HG02852 (cell line): ENCODE results near the gene ITGA7.
A peak's percentile ranks its signal among the peaks of the same experiment; 100 is the strongest.

Source experiments
- ATAC-seq: cut with Tn5 transposase; IDR thresholded peaks from one replicate; pipeline ENCODE4 v1.9.1; 2021; ENCODE audit warnings: mild to moderate bottlenecking, moderate library complexity; ENCODE audit not compliant: unreplicated experiment

ITGA7 gene, protein sequence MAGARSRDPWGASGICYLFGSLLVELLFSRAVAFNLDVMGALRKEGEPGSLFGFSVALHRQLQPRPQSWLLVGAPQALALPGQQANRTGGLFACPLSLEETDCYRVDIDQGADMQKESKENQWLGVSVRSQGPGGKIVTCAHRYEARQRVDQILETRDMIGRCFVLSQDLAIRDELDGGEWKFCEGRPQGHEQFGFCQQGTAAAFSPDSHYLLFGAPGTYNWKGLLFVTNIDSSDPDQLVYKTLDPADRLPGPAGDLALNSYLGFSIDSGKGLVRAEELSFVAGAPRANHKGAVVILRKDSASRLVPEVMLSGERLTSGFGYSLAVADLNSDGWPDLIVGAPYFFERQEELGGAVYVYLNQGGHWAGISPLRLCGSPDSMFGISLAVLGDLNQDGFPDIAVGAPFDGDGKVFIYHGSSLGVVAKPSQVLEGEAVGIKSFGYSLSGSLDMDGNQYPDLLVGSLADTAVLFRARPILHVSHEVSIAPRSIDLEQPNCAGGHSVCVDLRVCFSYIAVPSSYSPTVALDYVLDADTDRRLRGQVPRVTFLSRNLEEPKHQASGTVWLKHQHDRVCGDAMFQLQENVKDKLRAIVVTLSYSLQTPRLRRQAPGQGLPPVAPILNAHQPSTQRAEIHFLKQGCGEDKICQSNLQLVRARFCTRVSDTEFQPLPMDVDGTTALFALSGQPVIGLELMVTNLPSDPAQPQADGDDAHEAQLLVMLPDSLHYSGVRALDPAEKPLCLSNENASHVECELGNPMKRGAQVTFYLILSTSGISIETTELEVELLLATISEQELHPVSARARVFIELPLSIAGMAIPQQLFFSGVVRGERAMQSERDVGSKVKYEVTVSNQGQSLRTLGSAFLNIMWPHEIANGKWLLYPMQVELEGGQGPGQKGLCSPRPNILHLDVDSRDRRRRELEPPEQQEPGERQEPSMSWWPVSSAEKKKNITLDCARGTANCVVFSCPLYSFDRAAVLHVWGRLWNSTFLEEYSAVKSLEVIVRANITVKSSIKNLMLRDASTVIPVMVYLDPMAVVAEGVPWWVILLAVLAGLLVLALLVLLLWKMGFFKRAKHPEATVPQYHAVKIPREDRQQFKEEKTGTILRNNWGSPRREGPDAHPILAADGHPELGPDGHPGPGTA

GRCh38 chr12:55707841-55708694 lies at the start of gene ITGA7:
ITGA7 (minus strand) TSS chr12:55707904; CDS start chr12:55707682, 222 bp downstream.
- ATAC-seq: peak; percentile 71

- ATAC-seq: no peak
Measured at GRCh38 chr12:55755246-55755645, 47.5 kb upstream of the ITGA7 start.

- ATAC-seq: no peak
Measured at GRCh38 chr12:55748230-55748993, 40.7 kb upstream of the ITGA7 start.

GRCh38 chr12:55746913-55747231 lies 39.2 kb upstream of the ITGA7 start:
- ATAC-seq: no peak

DNA sequence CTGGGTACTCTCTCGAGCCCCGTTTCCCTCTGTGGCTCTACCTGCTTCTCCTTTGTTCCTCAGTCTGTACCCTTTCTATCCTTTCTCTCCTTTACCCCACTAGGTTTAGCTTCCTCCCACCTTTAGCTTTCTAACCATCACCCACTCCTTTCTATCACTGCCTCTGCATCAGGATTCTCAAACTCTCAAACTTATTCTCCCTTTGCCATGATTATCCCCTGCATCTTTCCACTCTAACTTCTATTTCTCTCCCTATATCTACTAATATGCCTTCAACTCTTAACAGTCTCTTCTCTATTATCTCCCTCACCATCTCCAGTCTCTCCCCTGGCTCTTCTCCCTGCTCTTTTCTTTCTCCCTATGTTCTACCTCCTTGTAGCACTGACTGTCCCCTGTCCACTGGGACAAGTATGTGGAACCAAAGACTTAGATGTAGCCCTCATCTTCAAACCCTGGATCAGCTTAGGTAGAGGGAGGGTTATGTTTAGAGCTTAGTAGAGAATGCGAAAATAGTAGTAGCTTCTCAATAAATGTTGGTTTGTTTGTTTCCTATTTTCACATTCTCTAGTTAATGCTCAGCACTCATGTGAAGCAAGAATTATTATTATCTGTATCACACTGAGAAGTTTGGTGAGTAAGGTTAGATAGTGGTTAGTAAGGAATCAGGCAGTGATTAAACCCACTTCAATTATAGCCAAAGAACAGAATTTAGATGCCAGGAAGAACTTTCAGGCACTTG lies 38.6 kb upstream of the ITGA7 start:
- ATAC-seq: no peak

DNA sequence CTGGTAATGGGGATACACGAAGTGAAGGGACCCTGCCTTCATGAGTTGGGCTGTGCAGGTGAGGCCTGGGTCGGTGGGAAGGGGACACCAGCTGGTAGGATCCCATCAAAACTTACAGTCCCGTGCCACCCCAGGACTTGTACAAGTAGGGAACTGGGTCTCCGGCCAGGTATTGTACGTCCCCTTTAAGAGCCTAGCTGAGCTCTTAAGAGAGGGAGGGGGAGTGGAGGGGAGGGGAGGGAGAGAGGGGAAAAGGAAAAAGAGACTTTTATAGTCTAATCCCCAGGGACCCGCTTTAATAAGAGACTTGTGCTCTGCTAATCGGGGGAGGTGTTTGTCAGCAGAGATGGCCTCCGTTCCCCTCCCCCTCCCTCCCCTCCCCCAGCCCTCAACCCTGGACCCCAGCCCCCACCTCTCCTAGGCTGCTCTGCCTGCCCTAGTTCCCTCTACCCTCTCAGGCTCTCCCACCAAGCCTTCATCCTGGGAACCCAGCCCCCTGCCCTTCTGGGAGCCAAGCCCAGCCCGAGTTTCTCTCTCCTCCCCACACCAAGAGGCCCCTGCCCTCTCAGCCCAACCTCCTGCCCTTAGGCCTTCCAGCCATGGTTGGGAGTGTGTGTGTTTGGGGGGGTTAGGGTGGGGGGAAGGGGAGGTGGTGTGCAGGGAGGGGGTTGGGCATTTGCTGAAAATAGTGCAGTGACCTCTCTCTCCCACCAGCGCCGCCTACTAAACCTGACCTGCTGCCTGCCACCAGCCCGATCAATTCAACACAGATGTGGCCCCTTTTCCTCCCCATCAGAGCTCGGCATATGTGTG lies 37.9 kb upstream of the ITGA7 start:
- ATAC-seq: no peak

- ATAC-seq: no peak
Measured at GRCh38 chr12:55744340-55745030, 36.8 kb upstream of the ITGA7 start.

DNA sequence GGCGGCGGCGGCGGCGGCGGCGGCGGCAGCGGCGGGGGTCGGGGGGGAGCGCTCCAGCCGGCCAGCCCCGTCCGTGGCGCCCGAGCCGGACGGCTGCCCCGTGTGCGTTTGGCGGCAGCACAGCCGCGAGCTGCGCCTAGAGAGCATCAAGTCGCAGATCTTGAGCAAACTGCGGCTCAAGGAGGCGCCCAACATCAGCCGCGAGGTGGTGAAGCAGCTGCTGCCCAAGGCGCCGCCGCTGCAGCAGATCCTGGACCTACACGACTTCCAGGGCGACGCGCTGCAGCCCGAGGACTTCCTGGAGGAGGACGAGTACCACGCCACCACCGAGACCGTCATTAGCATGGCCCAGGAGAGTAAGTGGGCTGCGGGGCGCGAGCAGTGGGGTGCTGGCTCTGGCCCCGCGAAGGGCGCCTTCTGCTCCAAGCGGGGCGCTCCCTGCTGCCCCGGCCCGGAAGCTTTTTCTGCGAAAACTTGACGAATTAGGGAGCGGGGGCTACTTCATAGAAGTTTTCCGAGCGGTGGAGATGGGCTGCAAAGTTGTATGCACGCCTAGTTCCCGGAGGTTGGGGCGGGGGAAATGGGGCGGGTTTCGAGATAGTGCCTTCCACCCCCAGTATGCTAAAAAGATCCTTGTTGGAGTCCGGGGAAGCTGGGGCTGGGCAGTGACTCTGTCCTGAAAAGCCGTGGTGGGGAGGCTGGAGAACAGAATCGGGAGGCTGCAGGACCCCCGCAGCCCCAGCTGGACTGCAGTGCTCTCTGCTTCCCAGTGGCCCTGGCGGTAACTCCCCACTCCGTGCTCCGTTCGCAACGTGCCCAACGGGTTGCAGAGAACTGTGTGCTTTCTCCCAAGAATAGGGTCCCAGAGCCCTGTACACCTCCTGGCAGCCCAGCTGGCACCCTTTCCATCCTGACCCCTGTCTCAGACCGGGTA lies 36.0 kb upstream of the ITGA7 start:
- peak; percentile 51 for ATAC-seq

DNA sequence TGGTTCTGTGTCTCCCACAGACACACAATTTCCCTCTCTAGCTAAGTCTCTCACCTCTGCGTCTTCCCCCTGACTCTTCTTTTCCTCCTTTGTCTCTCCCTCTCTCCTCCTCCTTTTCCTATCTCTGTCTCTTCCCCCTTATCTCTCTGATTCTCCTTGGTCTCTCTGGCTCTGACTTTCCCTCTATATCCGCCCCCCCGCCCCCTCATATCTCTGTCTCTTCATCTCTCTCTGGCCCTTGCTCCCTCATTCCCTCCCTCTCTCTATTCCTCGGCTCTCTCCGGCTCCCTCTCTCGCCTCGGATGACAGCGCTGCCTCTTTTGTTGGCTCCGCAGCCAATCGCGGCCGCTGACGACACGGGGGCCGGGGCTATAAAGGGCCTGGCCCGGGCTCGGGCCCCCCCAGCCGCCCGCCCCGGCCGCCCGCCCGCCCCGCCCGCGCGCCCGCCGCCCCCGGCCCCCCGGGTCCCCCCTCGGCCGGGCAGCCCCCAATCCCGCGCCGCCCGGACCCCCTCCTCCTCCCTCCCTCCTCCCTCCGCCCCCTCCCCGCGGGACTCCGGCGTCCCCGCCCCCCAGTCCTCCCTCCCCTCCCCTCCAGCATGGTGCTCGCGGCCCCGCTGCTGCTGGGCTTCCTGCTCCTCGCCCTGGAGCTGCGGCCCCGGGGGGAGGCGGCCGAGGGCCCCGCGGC lies 35.2 kb upstream of the ITGA7 start, which contains the start of gene GDF11:
TSS of gene GDF11 (plus strand) at position 404 of the 687 bp plus-strand sequence. CDS start at position 599, 195 bp downstream.
- peak; percentile 38 for ATAC-seq

DNA sequence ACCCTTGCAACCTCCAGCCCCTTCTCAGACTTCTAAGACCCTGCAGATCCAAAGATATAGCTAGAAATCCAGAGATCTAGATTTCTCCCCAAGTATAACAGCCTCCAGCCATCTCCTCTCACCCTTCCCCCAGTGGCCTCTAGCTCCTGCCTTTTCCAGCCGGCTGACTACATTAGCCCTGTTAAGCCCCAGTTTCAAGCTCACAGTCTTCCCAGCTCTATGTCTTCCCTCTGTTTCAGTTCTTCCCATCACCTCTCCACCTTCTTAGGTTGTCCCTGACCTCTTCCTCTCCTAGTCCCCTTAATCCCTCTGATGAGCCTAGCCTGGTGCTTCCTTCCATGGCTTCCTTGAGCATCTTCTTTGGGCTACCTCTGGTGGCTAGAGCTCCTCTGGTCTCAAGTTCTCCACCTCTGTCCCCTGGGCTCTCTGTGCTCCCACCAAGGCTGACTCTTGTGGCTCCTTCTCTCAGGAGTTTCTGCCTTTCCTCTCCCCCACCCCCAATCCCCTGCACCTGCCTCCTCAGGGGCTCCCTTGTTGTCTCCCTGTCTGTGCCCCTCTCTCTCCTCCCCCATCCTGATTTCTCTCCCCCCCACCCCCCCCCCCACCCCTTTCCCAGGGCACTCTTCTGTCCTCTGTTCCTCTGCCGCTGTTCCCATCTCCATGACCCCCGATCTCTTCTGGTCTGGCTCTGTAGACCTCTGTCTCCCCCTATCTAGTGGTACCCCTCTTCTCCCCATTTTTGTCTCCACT lies 34.4 kb upstream of the ITGA7 start:
- no peak for ATAC-seq

DNA sequence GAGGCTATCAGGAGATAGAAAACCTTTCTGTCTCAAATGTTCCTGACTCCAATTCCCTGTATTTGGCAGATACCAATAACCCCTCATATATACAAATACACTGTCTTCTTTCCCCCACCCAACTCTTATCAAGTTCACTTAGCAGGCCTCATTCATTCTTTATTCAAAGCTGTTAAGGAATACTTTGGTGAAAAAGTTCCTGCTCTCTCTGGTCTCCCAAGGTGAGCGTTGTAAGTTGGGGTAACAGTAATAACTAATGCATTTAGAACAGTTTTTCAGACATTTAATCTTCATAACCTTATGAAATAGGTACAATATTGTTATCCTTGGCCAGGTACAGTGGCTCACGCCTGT lies 31.3 kb upstream of the ITGA7 start:
- ATAC-seq: no peak

GRCh38 chr12:55738123-55739024 lies 30.7 kb upstream of the ITGA7 start:
- peak; percentile 80 for ATAC-seq

- ATAC-seq: no peak
Measured at GRCh38 chr12:55737581-55738122, 29.9 kb upstream of the ITGA7 start.
